ENCODE measurements around the gene SHQ1. TPM values are rescaled to one million over a fixed set of nuclear protein-coding genes. Genes with fewer than 3 reads are reported as not detected.

The SHQ1 gene
- total RNA-seq, 1 experiment from 2014 or later = 24.8 TPM

GRCh38 chr3:72728329-72728889, 119.8 kb downstream of the SHQ1 start:
- Histone ChIP-seq H3K27me3 (ENCODE audit: insufficient read depth, low read depth) (no peaks in the 10 kb centered on the region), H2AFZ (peak overlapping the region; percentile 66; the same call in 1 of the 2 replicates), H3F3A (ENCODE audit: insufficient read depth, low read depth) (peaks cover 22% of the 10 kb centered on the region), H3K4me3 (peak overlapping the region; percentile 26; the same call in 1 of the 2 replicates), H3K9me3 (ENCODE audit: insufficient read depth, low read depth) (no peaks in the 10 kb centered on the region), H3K36me3 (ENCODE audit: low read depth) (no peaks in the 10 kb centered on the region), H4K20me1 (ENCODE audit: insufficient read depth) (no peaks in the 10 kb centered on the region), H3K4me1 (replicated peaks; ENCODE audit: insufficient read depth) (peaks cover 39% of the 10 kb centered on the region), H3K9me2 (ENCODE audit: insufficient read depth) (no peaks in the 10 kb centered on the region), H3K27ac (peak overlapping the region; percentile 60), H3K79me2 (ENCODE audit: low read depth) (no peaks in the 10 kb centered on the region), H3K4me2 (peak overlapping the region; percentile 80)
- TF ChIP-seq CTCF (conservative IDR thresholded peaks at IDR 0.05) = no peak
- no peak for TF ChIP-seq EZH2 (IDR thresholded peaks at IDR 0.05; ENCODE audit: low read depth)
- no TSS peak for BruUV-seq (replicated peaks)
- intact Hi-C loops (cut with micrococcal nuclease; ENCODE audit: unreplicated experiment) = loop anchor here (2.0 kb wide), 1 partner anchor 390 kb away; no protein-coding TSS in a partner anchor
- POLR2A ChIA-PET (ENCODE audit: unreplicated experiment) = interaction anchor here (0.5 to 0.7 kb wide), 3 partner anchors 16 to 94 kb away, joined by 4 read pairs; no protein-coding TSS in a partner anchor
- CTCF ChIA-PET = no interaction called here
- DNase-seq = peak in 1 of 2 experiments; percentile 16

GRCh38 chr3:72727726-72728125, 120.5 kb downstream of the SHQ1 start:
- Histone ChIP-seq H4K20me1 (ENCODE audit: insufficient read depth) (no peaks in the 10 kb centered on the region), H3K79me2 (ENCODE audit: low read depth) (no peaks in the 10 kb centered on the region), H3K4me1 (replicated peaks; ENCODE audit: insufficient read depth) (peaks cover 44% of the 10 kb centered on the region), H3K36me3 (ENCODE audit: low read depth) (no peaks in the 10 kb centered on the region), H3K4me2 (no peak overlapping the region), H3K9me3 (ENCODE audit: insufficient read depth, low read depth) (no peaks in the 10 kb centered on the region), H3K4me3 (no peak overlapping the region), H2AFZ (no peak overlapping the region), H3K9me2 (ENCODE audit: insufficient read depth) (no peaks in the 10 kb centered on the region), H3F3A (ENCODE audit: insufficient read depth, low read depth) (peaks cover 28% of the 10 kb centered on the region), H3K27me3 (ENCODE audit: insufficient read depth, low read depth) (no peaks in the 10 kb centered on the region), H3K27ac (no peak overlapping the region)
- ChIA-PET CTCF (interaction anchor here (0.5 kb wide), 1 partner anchor 10 kb away, joined by 25 read pairs; no protein-coding TSS in a partner anchor), POLR2A (ENCODE audit: unreplicated experiment) (no interaction called here)
- intact Hi-C loops (cut with micrococcal nuclease; ENCODE audit: unreplicated experiment) = loop anchor here (2.0 kb wide), 1 partner anchor 389 kb away; no protein-coding TSS in a partner anchor
- no peak for DNase-seq
- TF ChIP-seq CTCF (conservative IDR thresholded peaks at IDR 0.05) (no peak), EZH2 (IDR thresholded peaks at IDR 0.05; ENCODE audit: low read depth) (no peak)
- no TSS peak for BruUV-seq (replicated peaks)

GRCh38 chr3:72727172-72727571, 121.1 kb downstream of the SHQ1 start:
- Histone ChIP-seq H3F3A (ENCODE audit: insufficient read depth, low read depth) (peaks cover 34% of the 10 kb centered on the region), H3K9me3 (ENCODE audit: insufficient read depth, low read depth) (no peaks in the 10 kb centered on the region), H3K4me2 (no peak overlapping the region), H3K79me2 (ENCODE audit: low read depth) (no peaks in the 10 kb centered on the region), H4K20me1 (ENCODE audit: insufficient read depth) (no peaks in the 10 kb centered on the region), H3K36me3 (ENCODE audit: low read depth) (no peaks in the 10 kb centered on the region), H3K9me2 (ENCODE audit: insufficient read depth) (no peaks in the 10 kb centered on the region), H3K27me3 (ENCODE audit: insufficient read depth, low read depth) (no peaks in the 10 kb centered on the region), H2AFZ (no peak overlapping the region), H3K4me3 (no peak overlapping the region), H3K4me1 (replicated peaks; ENCODE audit: insufficient read depth) (peaks cover 50% of the 10 kb centered on the region), H3K27ac (no peak overlapping the region)
- no peak for DNase-seq
- no TSS peak for BruUV-seq (replicated peaks)
- ChIA-PET CTCF (no interaction called here), POLR2A (ENCODE audit: unreplicated experiment) (no interaction called here)
- intact Hi-C loops (cut with micrococcal nuclease; ENCODE audit: unreplicated experiment) = no loop called here
- TF ChIP-seq CTCF (conservative IDR thresholded peaks at IDR 0.05) (no peak), EZH2 (IDR thresholded peaks at IDR 0.05; ENCODE audit: low read depth) (no peak)
